LNCaP clone FGC (cell line): ENCODE data around the gene PTPN20.

Source experiments
- DNase-seq: peaks from one replicate; pipeline ENCODE4 v3.0.0-alpha.2; 2011; ENCODE audit warnings: low read depth
- H3K4me3 ChIP-seq: 2 replicates; pipeline ENCODE4 v1.5.1; 2011; ENCODE audit warnings: mild to moderate bottlenecking, low read depth, low read length, control low read depth
- TF ChIP-seq, protein P1 (sequence below): IDR thresholded peaks from 2 replicates; pipeline ENCODE4 v1.5.1; 2012; ENCODE audit warnings: mild to moderate bottlenecking; ENCODE audit not compliant: control insufficient read depth, insufficient read depth; ENCODE audit errors: extremely low read depth

PTPN20 gene

GRCh38 chr10:47030191-47030703, 119.0 kb downstream of the PTPN20 start:
- H3K4me3 ChIP-seq: no peak overlapping the region
- no peak for DNase-seq
- TF ChIP-seq, protein P1, sequence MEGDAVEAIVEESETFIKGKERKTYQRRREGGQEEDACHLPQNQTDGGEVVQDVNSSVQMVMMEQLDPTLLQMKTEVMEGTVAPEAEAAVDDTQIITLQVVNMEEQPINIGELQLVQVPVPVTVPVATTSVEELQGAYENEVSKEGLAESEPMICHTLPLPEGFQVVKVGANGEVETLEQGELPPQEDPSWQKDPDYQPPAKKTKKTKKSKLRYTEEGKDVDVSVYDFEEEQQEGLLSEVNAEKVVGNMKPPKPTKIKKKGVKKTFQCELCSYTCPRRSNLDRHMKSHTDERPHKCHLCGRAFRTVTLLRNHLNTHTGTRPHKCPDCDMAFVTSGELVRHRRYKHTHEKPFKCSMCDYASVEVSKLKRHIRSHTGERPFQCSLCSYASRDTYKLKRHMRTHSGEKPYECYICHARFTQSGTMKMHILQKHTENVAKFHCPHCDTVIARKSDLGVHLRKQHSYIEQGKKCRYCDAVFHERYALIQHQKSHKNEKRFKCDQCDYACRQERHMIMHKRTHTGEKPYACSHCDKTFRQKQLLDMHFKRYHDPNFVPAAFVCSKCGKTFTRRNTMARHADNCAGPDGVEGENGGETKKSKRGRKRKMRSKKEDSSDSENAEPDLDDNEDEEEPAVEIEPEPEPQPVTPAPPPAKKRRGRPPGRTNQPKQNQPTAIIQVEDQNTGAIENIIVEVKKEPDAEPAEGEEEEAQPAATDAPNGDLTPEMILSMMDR: no peak

GRCh38 chr10:47031211-47031900, 120.1 kb downstream of the PTPN20 start:
- no peak for DNase-seq
- no peak overlapping the region for H3K4me3 ChIP-seq
- TF ChIP-seq, protein P1: no peak

DNA sequence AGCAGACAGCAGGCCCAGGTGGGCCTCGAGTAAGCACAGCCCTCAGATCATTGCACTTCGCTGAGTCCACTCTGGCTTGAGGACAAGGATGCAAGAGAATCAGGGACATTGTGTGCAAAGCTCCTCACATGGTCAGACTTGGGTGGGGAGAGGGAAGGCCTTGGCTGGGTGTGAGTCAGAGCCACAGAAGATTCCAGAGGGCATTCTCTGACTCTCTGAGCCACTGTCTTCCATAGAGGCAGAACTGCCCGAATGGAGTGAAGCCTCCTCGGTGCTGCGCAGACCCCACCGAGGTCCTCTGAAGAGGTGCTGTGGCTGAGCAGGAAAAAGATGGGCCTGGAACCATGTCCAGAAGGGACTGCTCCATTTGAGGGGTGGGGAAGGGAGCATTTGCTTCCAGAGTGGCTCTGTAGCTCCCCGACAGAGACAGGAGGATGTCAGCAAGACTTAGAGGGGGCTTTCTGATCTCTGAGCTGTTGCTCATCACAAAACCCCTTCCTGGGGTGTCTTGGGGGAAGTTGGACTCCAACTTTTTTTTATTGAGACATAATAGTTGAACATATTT, 120.8 kb downstream of the PTPN20 start:
- TF ChIP-seq, protein P1: no peak
- no peak for DNase-seq
- no peak overlapping the region for H3K4me3 ChIP-seq

DNA sequence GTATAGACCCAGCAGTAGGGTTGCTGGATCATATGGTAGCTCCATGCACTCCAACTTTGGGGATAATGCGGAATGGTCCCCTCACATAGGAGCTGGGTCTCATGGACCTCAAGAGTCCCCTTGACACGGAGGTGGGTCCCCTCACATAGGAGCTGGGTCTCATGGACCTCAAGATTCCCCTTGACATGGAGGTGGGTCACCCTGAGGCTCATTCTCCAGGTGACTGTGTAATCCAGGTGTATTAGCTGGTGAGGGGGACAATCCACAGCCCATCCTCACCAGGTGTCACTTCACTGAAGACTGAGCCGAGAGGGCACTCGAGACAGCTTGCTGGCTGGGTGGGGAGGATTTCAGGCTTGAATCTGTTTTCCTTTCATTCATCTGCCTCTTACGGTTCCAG, 121.9 kb downstream of the PTPN20 start:
- H3K4me3 ChIP-seq: no peak overlapping the region
- DNase-seq: no peak
- TF ChIP-seq, protein P1: no peak

DNA sequence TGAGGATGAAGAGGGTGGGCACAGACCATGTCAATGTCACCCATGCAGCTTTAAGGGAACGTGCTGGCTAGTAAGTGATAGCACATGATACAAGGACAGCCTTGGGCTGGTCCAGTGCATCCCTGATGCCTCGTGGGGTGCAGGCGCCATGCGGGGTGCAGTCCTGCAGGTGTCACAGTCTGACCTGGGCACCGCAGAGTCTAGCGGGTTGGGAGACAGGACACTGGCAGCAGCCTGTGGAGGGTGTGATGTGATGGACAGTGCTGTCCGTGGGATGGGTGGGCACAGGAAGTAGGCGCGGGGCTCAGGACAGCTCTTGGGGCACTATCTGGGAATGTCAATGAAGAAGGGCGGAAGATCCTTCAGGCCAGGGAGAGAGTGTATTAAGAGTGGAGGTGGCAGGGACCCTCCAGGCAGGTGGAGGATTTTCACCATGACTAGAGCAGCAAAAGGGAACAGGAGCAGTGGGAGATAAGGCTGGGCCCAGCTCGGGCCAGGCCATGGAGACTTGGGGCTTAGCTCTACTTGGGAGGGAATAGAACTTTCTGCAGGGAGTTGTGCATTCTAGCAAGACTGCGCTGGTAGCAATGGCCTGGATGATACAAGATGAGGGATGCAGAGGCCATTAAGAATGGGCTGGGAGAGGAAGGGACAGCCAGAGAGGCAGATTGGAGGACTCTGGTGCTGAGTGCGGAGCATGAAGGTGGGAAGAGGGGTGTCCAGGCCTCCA, 122.5 kb downstream of the PTPN20 start:
- no peak for DNase-seq
- TF ChIP-seq, protein P1: no peak
- H3K4me3 ChIP-seq: no peak overlapping the region

DNA sequence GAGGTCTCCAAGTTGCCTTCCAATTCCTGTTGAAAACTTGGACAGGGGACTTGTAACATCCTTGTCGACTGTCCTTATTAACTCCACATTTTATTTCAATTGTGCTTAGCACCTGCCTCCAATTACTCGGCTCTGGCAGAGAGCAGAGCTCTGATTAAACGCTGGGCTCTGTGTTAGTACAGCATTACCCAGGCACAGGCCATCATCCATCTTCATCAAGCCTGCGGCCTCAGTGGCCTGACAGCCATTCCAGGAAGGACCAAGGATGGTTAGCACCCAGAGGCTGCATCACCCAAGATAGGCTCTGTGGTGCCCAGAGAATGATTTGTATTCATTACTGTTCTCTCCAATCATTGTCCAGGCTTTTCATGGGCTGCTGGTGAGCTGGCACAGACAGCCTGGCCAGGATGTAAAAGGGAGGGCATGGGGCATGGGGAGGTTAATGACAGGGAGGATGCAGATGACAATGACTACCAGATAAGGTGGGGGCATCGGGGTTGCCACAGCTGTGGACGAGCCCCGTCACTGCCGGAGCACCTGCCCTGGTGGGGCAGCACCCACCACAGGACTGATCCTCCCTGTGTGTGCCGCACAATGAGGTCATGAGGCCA, 123.3 kb downstream of the PTPN20 start:
- TF ChIP-seq, protein P1: no peak
- no peak overlapping the region for H3K4me3 ChIP-seq
- no peak for DNase-seq
